H1 (cell line): ENCODE data around the gene SCYL2.

ENCODE experiments used
- POLR2A ChIP-seq, 2 experiments: IDR thresholded peaks; 1 replicate in 1 of 2; 2 replicates in 1 of 2; pipeline ENCODE4 v1.6.1; 2011; ENCODE audit warnings: low read depth in 2 of 2, low read length in 2 of 2, mild to moderate bottlenecking in 2 of 2; ENCODE audit errors: control extremely low read depth in 1 of 2
- POLR2AphosphoS5 ChIP-seq: IDR thresholded peaks from 2 replicates; pipeline ENCODE4 v1.6.1; 2011; ENCODE audit warnings: low read depth, low read length
- RAD21 ChIP-seq, 2 experiments: IDR thresholded peaks in 1 of 2; conservative IDR thresholded peaks in 1 of 2; 2 replicates each; pipeline ENCODE4 v1.6.1; 2011; ENCODE audit warnings: low read depth in 2 of 2, low read length in 2 of 2, improper control_type of control experiment in 1 of 2, inconsistent platforms in 1 of 2, mild to moderate bottlenecking in 1 of 2, moderate library complexity in 1 of 2
- RBBP5 ChIP-seq: IDR thresholded peaks from 2 replicates; pipeline ENCODE4 v1.7.1; 2012; ENCODE audit warnings: low read depth, mild to moderate bottlenecking, inconsistent platforms, low read length, moderate library complexity, borderline replicate concordance
- SP1 ChIP-seq: IDR thresholded peaks from 2 replicates; pipeline ENCODE4 v1.6.1; 2011; ENCODE audit warnings: low read depth, low read length
- SP2 ChIP-seq: IDR thresholded peaks from 2 replicates; pipeline ENCODE4 v1.6.1; 2012; ENCODE audit warnings: mild to moderate bottlenecking, low read length, inconsistent platforms
- SP4 ChIP-seq: IDR thresholded peaks from 2 replicates; pipeline ENCODE4 v1.6.1; 2012; ENCODE audit warnings: low read length, inconsistent platforms
- YY1 ChIP-seq: IDR thresholded peaks from 2 replicates; pipeline ENCODE4 v1.6.1; 2011; ENCODE audit warnings: low read depth, mild to moderate bottlenecking, low read length
- ZNF274 ChIP-seq: IDR thresholded peaks from 2 replicates; pipeline ENCODE4 v1.7.0; 2012; ENCODE audit warnings: low read length, borderline replicate concordance; ENCODE audit errors: extremely low read depth
- TF ChIP-seq, protein P1 (sequence below): IDR thresholded peaks from 2 replicates; pipeline ENCODE4 v1.6.1; 2011; ENCODE audit warnings: low read depth, mild to moderate bottlenecking, low read length; ENCODE audit not compliant: insufficient read depth
- TF ChIP-seq, protein P2 (sequence below): IDR thresholded peaks from 2 replicates; pipeline ENCODE4 v1.6.1; 2012; ENCODE audit warnings: inconsistent platforms
- TF ChIP-seq, protein P3 (sequence below), 3 experiments: IDR thresholded peaks; 1 replicate in 2 of 3; 2 replicates in 1 of 3; pipeline versions ENCODE4 v1.5.1 to v1.6.1; 2011; ENCODE audit warnings: low read length in 3 of 3, mild to moderate bottlenecking in 3 of 3, inconsistent platforms in 2 of 3, low read depth in 1 of 3, moderate library complexity in 1 of 3; ENCODE audit not compliant: insufficient read depth in 1 of 3; ENCODE audit errors: control extremely low read depth in 1 of 3

DNA sequence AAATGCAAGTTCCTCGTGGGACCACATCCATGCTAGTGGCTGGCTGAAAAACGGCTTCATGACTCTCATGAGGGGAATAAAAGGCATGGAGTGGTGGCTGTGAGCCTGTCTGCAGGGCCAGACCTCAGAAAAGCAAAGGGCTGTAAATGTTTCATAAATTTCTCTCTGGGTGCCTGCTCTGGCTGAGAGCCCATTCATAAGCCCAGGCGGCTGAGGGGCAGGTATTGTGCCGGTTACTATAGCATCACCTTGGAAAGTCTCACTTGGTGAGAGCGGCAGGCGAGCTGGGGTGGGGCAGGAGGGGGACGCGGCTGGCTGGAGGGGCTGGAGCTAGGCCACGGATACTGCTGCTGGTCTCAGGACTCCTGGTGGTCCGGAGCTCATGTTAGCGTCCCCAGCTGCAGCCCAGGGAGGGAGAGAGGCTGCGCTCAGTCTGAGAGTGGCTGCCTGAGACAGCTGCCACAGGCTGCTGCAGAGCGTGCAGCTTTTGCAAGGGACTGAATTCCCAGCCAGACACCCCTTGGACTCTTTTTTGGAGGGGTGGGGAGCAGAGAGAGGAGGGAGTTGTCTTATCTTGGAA lies 89.8 kb downstream of the SCYL2 start, which contains the start of gene SLC17A8:
- TF ChIP-seq POLR2A (IDR thresholded peaks at IDR 0.05; ENCODE audit: control extremely low read depth in 1 of 2, low read depth in 2 of 2, low read length in 2 of 2) (no peak), SP4 (no peak), RBBP5 (no peak), RAD21 (IDR thresholded peaks at IDR 0.05 in 1 of 2, conservative IDR thresholded peaks at IDR 0.05 in 1 of 2; ENCODE audit: low read depth in 2 of 2, low read length in 2 of 2) (no peak; a peak in 1 of 4 replicates), POLR2AphosphoS5 (no peak), SP1 (no peak), YY1 (no peak), ZNF274 (no peak), SP2 (no peak)
- TF ChIP-seq, protein P1, sequence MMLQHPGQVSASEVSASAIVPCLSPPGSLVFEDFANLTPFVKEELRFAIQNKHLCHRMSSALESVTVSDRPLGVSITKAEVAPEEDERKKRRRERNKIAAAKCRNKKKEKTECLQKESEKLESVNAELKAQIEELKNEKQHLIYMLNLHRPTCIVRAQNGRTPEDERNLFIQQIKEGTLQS = no peak
- TF ChIP-seq, protein P2, sequence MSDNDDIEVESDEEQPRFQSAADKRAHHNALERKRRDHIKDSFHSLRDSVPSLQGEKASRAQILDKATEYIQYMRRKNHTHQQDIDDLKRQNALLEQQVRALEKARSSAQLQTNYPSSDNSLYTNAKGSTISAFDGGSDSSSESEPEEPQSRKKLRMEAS = no peak
- TF ChIP-seq, protein P3, sequence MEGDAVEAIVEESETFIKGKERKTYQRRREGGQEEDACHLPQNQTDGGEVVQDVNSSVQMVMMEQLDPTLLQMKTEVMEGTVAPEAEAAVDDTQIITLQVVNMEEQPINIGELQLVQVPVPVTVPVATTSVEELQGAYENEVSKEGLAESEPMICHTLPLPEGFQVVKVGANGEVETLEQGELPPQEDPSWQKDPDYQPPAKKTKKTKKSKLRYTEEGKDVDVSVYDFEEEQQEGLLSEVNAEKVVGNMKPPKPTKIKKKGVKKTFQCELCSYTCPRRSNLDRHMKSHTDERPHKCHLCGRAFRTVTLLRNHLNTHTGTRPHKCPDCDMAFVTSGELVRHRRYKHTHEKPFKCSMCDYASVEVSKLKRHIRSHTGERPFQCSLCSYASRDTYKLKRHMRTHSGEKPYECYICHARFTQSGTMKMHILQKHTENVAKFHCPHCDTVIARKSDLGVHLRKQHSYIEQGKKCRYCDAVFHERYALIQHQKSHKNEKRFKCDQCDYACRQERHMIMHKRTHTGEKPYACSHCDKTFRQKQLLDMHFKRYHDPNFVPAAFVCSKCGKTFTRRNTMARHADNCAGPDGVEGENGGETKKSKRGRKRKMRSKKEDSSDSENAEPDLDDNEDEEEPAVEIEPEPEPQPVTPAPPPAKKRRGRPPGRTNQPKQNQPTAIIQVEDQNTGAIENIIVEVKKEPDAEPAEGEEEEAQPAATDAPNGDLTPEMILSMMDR (IDR thresholded peaks at IDR 0.05; ENCODE audit: control extremely low read depth in 1 of 3, insufficient read depth in 1 of 3, low read depth in 1 of 3, low read length in 3 of 3) = no peak
